Brain microvascular endothelial cell (primary cell): ENCODE measurements around the gene RPRML.
"Not testable (repeated sequence)": the region's sequence is repeated elsewhere in the genome, so short reads cannot be mapped to it uniquely, and the experiment has no call there.

Experiments
- DNase-seq: peaks from one replicate; pipeline ENCODE4 v3.0.0-alpha.2; 2020
- H3K27ac ChIP-seq: fragments of 250-450 bp; sonication (Bioruptor Pico); 2 replicates; pipeline ENCODE4 v1.5.1; 2020; ENCODE audit warnings: mild to moderate bottlenecking, moderate library complexity
- H3K27me3 ChIP-seq: fragments of 250-450 bp; sonication (Bioruptor Pico); replicated peaks from 2 replicates; pipeline ENCODE4 v1.5.1; 2020; ENCODE audit warnings: mild to moderate bottlenecking
- H3K36me3 ChIP-seq: fragments of 250-450 bp; sonication (Bioruptor Pico); replicated peaks from 2 replicates; pipeline ENCODE4 v1.5.1; 2020; ENCODE audit warnings: mild to moderate bottlenecking
- H3K4me3 ChIP-seq: 2 replicates; pipeline ENCODE4 v1.5.1; 2011; ENCODE audit warnings: low read depth, mild to moderate bottlenecking, control low read depth, low read length, moderate library complexity
- in situ Hi-C: cut with HindIII; loops from 2 replicates; pipeline ENCODE4 v1.10.0; 2017; ENCODE audit warnings: low sequenced_read_pairs, low pct_ligation_motif_present
- TF ChIP-seq, protein P1 (sequence below): IDR thresholded peaks from 2 replicates; pipeline ENCODE4 v1.5.1; 2011; ENCODE audit warnings: low read depth, mild to moderate bottlenecking, moderate library complexity, low read length, control low read depth, inconsistent platforms; ENCODE audit errors: missing control alignments

RPRML gene

DNA sequence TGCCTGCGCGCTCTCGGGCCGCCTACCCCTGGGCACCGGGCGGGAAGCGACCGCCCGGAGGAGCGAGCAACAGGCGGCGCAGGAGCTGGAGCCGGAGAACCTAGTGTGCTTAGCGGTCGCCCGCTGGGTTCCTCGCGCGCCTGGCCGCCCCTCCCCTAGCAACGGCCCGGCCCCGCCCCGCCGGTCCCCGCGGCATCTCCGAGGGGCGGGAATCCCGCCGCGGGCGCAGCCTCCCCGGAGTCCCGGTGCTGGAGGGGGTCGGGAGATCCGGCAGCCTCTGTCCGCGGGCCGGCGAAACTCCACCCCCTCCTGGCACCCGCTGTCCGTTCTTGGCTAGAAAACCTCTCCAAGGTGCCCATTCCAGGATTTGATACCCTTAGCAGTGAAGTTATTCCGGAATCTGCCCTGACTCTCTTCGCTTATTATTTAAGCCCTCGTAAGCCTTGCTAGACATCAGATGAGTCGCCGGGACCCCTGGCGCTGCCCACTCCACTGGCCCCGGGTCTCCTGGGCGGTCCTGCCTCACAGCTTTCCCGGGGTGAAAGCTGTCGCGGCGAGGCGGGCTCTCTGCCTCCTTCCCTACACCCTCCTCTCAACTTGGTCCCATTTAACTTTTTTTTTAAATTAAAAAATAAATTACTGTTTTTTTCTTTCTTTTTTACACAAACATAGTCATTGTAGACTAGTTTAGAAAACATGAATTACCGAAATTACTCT lies at the start of gene RPRML:
RPRML (minus strand) TSS at position 107 of the 717 bp plus-strand sequence. CDS start 246 bp downstream, outside the sequence.
- peaks cover 35% of the 10 kb centered on the region for H3K27me3 ChIP-seq
- no peak for DNase-seq
- H3K36me3 ChIP-seq = no peaks in the 10 kb centered on the region
- in situ Hi-C loops = no loop called here
- H3K4me3 ChIP-seq = peak within 1 kb of the TSS; percentile 31
- TF ChIP-seq, protein P1, sequence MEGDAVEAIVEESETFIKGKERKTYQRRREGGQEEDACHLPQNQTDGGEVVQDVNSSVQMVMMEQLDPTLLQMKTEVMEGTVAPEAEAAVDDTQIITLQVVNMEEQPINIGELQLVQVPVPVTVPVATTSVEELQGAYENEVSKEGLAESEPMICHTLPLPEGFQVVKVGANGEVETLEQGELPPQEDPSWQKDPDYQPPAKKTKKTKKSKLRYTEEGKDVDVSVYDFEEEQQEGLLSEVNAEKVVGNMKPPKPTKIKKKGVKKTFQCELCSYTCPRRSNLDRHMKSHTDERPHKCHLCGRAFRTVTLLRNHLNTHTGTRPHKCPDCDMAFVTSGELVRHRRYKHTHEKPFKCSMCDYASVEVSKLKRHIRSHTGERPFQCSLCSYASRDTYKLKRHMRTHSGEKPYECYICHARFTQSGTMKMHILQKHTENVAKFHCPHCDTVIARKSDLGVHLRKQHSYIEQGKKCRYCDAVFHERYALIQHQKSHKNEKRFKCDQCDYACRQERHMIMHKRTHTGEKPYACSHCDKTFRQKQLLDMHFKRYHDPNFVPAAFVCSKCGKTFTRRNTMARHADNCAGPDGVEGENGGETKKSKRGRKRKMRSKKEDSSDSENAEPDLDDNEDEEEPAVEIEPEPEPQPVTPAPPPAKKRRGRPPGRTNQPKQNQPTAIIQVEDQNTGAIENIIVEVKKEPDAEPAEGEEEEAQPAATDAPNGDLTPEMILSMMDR = no peak
- no peak within 1 kb of the TSS for H3K27ac ChIP-seq

DNA sequence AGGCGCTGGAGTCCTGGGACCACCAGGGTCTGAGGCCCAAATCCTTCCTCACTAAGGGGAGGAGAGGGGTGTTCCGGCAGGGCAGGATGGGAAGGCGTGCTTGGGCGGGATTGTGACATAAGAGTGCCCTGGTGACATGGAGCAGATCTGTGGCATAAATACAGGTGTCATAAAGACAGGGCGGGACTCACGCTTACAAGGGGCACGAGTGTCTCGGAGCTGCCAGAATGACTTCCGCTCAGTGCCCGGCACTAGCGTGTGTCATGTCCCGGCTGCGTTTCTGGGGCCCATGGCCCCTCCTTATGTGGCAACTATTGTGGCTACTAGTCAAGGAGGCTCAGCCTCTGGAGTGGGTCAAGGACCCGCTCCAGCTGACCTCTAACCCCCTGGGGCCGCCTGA lies 37.9 kb upstream of the RPRML start:
- H3K4me3 ChIP-seq, DNase-seq, in situ Hi-C loops, H3K27ac ChIP-seq, H3K36me3 ChIP-seq, H3K27me3 ChIP-seq: not testable (repeated sequence)

DNA sequence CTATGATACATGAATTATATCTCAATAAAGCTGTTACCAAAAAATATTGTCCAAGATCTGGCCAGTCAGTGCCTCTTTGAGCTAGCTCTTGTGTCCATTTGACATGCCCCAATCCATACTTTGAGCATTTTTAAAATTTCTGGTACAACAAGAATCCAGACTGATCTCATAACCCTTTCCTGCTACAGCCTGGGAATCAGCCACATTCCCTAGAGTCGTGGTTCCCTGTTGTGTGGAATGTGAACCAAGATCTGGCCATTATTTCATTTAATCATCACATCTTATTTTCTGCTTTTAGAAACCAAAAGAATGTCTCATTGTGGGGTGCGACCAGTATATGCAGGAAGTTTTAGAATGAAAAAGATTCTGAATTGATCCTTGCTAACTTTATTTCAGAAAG lies 34.3 kb upstream of the RPRML start:
- in situ Hi-C loops = no loop called here
- Histone ChIP-seq H3K27me3 (no peaks in the 10 kb centered on the region), H3K36me3 (no peaks in the 10 kb centered on the region), H3K27ac (no peak overlapping the region), H3K4me3 (no peak overlapping the region)
- TF ChIP-seq, protein P1 = no peak
- DNase-seq = no peak

DNA sequence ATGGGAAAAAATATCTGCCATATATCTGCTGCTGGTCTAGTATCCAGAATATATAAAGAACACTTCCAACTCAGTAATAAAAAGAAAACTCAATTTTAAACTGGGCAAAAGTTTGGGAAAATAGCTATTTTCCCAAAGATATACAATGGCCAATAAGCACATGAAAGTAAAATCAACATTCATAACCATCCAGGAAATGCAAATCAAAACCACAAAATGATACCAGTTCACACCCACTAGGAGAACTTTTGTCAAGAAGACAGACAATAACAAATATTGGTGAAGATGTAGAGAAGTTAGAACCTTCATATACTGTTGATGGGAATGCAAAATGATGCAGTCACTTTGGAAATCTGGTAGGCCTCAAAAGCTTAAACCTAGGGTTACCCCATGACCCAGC lies 33.4 kb upstream of the RPRML start:
- DNase-seq = no peak
- TF ChIP-seq, protein P1 = no peak
- in situ Hi-C loops = no loop called here
- Histone ChIP-seq H3K27me3 (no peaks in the 10 kb centered on the region), H3K27ac (no peak overlapping the region), H3K4me3 (no peak overlapping the region), H3K36me3 (no peaks in the 10 kb centered on the region)

DNA sequence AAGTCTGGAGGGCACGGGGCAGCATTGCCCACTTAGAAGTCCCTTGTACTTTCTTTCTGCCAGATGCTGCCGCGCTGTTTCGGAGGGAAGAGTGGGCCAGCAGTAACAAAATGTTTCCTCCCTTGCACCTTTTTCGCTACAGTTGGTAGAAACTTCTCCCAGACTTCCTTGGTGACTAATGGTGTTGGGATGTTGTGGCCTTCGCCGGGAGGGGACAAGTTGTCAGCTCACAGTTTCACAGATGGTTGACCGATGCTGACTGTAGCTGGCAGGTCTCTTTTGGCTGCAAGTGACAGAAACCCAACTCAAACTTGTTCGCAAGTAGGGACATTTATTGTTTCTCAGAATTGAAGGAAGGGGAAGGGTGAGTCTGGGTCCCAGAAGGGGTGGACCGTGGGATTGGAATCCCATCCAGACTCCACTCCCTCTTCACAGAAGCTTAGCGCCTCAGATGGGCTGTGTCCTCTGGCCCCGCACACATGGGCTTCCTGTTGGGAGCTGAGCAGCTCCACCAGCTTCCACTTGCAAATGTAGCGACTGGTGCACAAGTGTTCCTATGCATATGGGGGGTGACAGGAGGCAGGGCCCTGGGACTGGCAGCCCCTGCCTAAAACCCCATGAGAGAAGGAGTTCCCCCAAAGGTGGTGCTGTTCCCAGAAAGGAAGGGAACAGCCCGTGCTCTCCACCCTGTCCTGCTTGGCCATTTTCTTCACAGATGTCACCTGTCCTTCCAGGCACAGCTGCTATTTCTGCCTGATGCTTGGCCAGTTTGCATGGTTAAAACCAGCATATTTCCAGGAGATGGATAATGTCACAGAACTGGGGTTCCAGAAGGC lies 30.9 kb upstream of the RPRML start:
- no peaks in the 10 kb centered on the region for H3K27me3 ChIP-seq
- in situ Hi-C loops = no loop called here
- no peak overlapping the region for H3K27ac ChIP-seq
- H3K4me3 ChIP-seq = no peak overlapping the region
- DNase-seq = no peak
- TF ChIP-seq, protein P1 = no peak
- H3K36me3 ChIP-seq = no peaks in the 10 kb centered on the region

DNA sequence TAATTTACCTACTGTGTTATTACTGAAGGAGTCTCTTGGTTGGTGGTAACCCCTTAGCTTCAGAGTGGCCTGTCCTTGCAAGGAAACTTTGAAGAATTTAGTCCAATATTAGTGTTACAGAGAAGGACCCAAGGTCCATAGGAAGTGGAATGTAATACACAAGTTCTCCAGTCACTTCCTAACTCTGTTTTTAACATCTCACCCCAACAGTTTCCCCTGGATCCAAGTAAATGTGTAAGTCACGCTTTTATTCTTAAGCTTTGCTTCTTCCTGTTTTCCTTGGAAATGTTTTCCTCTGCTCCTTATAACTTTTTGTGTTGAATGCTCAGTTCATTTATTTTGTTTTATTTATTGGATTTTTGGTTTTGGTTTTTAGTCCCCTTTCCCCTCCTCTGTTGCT lies 25.9 kb upstream of the RPRML start:
- Histone ChIP-seq H3K4me3 (no peak overlapping the region), H3K36me3 (no peaks in the 10 kb centered on the region), H3K27ac (no peak overlapping the region), H3K27me3 (no peaks in the 10 kb centered on the region)
- no peak for DNase-seq
- in situ Hi-C loops = no loop called here
- TF ChIP-seq, protein P1 = no peak

DNA sequence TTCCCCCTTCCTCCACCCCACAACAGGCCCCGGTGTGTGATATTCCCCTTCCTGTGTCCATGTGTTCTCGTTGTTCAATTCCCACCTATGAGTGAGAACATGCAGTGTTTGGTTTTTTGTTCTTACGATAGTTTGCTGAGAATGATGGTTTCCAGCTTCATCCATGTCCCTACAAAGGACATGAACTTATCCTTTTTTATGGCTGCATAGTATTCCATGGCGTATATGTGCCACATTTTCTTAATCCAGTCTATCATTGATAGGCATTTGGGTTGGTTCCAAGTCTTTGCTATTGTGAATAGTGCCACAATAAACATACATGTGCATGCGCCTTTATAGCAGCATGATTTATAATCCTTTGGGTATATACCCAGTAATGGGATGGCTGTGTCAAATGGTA lies 24.8 kb upstream of the RPRML start:
- in situ Hi-C loops, H3K4me3 ChIP-seq, DNase-seq, H3K36me3 ChIP-seq, H3K27ac ChIP-seq, H3K27me3 ChIP-seq: not testable (repeated sequence)
